HUES48 (cell line): ENCODE measurements around the gene IWS1.

Experiments used
- H3K27ac ChIP-seq: one replicate; pipeline ENCODE4 v1.7.0; 2013; ENCODE audit warnings: low read depth, low read length, inconsistent platforms
- H3K27me3 ChIP-seq: 2 replicates; pipeline ENCODE4 v1.6.1; 2013; ENCODE audit warnings: mild to moderate bottlenecking, low read length; ENCODE audit not compliant: control insufficient read depth, insufficient read depth
- H3K36me3 ChIP-seq: 2 replicates; pipeline ENCODE4 v1.6.1; 2013; ENCODE audit warnings: low read length; ENCODE audit not compliant: control insufficient read depth, insufficient read depth
- H3K4me1 ChIP-seq: 2 replicates; pipeline ENCODE4 v1.6.1; 2013; ENCODE audit warnings: mild to moderate bottlenecking, low read length; ENCODE audit not compliant: control insufficient read depth, insufficient read depth
- H3K4me3 ChIP-seq: 2 replicates; pipeline ENCODE4 v1.5.1; 2013; ENCODE audit warnings: mild to moderate bottlenecking, low read depth, low read length
- H3K9ac ChIP-seq: 2 replicates; pipeline ENCODE4 v1.6.1; 2013; ENCODE audit warnings: mild to moderate bottlenecking, low read depth, low read length, moderate library complexity
- H3K9me3 ChIP-seq: 2 replicates; pipeline ENCODE4 v1.6.1; 2013; ENCODE audit warnings: low read length; ENCODE audit not compliant: control insufficient read depth, insufficient read depth

The IWS1 gene

DNA sequence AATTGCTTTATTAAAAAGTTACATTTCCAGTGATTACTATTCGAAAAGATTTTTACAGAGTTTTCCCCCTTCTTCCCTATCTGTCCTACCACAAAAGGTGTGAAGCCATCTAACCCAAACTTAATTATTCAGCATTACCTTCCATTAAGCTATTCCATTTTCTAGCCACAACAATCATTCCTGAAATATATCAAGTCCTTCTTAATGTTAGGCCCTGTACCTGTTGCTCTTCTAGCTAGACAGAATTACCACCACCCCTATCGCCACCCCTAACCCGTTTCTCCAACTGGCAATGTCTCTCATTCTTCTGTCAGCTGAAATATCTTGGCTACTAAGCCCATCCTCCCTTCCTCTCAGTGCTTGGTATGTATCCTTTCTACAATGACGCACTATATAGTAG is 13.9 kb downstream of the IWS1 start:
- Histone ChIP-seq H3K27me3 (no peaks in the 10 kb centered on the region), H3K4me1 (peaks cover 28% of the 10 kb centered on the region), H3K9me3 (no peaks in the 10 kb centered on the region), H3K9ac (no peak overlapping the region), H3K36me3 (peaks cover 61% of the 10 kb centered on the region), H3K4me3 (no peak overlapping the region), H3K27ac (no peak overlapping the region)

DNA sequence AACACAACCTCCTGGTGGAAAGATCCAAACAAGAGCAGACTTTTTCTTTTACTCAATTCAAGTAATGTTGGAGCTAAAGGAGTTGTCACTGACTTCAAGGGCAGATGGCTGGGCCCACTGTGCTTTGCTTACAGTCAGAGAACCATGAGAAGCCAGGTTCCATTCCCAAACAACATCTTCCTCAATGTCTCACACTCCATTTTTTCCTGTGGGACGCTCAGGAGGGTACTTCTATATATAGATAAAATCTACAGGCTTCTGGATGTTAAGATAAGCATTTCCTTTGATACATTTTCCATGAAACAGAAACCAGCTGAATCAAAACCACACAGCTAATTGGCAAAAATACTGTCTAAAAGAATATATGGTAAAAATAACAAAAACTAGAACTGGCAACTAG is 14.4 kb downstream of the IWS1 start:
- H3K9me3 ChIP-seq = no peaks in the 10 kb centered on the region
- peaks cover 28% of the 10 kb centered on the region for H3K4me1 ChIP-seq
- no peaks in the 10 kb centered on the region for H3K27me3 ChIP-seq
- peaks cover 56% of the 10 kb centered on the region for H3K36me3 ChIP-seq
- H3K4me3 ChIP-seq = no peak overlapping the region
- H3K9ac ChIP-seq = no peak overlapping the region
- H3K27ac ChIP-seq = no peak overlapping the region

DNA sequence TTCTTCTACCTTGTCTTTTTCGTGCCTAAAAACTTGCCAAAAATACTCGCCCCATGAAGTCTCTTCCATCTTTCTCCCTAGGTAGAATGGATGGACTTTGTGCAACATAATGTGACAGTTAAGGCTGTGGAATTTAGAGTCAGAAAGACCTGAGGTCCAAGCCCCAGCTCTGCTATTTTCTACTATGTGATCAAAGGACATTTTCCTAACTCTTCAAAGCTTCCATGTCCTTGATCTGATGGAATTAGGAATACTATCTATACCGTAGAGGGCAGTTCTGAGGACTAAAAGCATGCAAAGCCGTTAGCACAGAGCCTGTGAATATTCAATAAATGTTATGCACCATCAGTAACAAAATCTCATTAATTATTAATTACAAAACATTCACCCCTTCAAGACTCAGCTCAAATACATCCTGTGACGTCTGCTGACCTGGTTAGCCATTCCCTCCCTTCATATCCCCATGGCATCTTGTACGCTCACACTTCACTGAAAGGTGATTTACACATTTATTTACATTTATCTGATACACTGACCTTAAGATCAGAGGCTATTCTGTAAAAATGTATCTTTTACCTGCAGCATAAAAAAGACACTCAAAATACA is 15.1 kb downstream of the IWS1 start:
- Histone ChIP-seq H3K27me3 (no peaks in the 10 kb centered on the region), H3K4me1 (peaks cover 23% of the 10 kb centered on the region), H3K36me3 (peaks cover 55% of the 10 kb centered on the region), H3K27ac (no peak overlapping the region), H3K9me3 (no peaks in the 10 kb centered on the region), H3K9ac (no peak overlapping the region), H3K4me3 (no peak overlapping the region)

DNA sequence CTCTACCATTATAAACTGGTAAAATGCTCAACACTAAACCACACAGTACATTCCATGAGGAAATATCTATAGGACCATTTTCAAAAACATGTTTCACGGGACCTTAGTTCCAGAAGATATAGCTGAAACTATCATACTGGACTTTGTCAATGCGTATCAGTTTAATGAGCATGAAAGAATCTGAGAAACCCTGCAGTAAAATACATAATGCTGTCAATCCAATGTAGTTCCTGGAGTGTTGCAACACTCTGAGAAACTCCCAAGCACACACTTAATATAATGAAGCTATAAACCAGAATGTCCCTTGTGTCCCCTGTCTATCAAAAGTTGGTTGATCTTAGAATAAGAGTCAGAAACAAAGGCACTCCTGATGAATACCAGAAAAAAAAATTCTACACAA is 16.2 kb downstream of the IWS1 start:
- H3K36me3 ChIP-seq = peaks cover 52% of the 10 kb centered on the region
- no peak overlapping the region for H3K4me3 ChIP-seq
- H3K4me1 ChIP-seq = peaks cover 12% of the 10 kb centered on the region
- H3K27ac ChIP-seq = no peak overlapping the region
- no peak overlapping the region for H3K9ac ChIP-seq
- no peaks in the 10 kb centered on the region for H3K9me3 ChIP-seq
- H3K27me3 ChIP-seq = no peaks in the 10 kb centered on the region

DNA sequence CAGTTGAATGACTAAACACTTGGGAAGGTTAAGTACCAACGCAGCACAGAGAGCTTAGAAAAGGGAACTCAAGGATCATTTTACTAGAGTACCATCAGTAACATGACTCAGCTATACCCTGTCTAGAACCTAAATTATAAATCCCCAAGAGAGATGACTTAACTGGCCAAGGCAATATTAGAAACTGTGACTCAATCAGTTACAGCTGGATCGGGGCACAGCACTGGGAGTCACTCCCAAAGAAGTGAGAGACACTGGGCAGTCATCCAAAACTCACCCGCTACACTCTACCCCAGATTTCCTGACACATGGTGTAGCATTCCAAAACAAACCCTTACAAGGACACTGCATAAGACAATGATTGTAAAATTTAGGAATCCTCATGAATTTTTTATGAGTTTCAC is 17.7 kb downstream of the IWS1 start:
- no peak overlapping the region for H3K27ac ChIP-seq
- H3K9me3 ChIP-seq = no peaks in the 10 kb centered on the region
- H3K4me3 ChIP-seq = no peak overlapping the region
- no peak overlapping the region for H3K9ac ChIP-seq
- H3K36me3 ChIP-seq = peaks cover 53% of the 10 kb centered on the region
- H3K27me3 ChIP-seq = no peaks in the 10 kb centered on the region
- H3K4me1 ChIP-seq = no peaks in the 10 kb centered on the region

DNA sequence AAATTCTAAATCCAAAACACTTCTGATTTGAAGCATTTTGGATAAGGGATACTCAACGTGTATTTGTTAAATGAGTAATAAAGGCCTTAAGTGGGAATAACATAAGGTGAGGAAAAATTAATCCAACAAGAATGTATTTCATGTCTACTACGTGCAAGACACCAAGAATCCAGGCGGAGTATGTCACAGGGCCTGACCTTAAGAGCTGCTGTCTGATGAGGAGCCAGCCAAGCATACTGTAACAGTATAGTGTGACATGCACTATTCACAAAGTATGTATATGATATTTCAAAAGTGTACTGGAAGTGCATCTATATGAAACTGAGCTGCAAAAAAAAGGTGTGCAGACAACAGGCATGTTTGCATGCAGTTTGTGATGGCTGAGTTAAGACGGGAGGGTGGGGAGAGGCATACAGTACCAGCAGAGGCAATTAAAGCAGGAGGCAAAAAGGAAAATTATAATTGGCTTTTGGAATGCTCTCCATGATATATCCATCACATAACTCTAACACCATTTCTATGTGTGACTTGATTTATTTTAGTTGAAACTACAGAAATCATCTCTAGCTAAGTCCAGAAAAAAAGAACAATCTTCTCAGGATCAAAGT is 18.2 kb downstream of the IWS1 start:
- H3K36me3 ChIP-seq = peaks cover 56% of the 10 kb centered on the region
- no peak overlapping the region for H3K4me3 ChIP-seq
- H3K4me1 ChIP-seq = no peaks in the 10 kb centered on the region
- H3K27ac ChIP-seq = no peak overlapping the region
- H3K27me3 ChIP-seq = no peaks in the 10 kb centered on the region
- H3K9me3 ChIP-seq = no peaks in the 10 kb centered on the region
- no peak overlapping the region for H3K9ac ChIP-seq

DNA sequence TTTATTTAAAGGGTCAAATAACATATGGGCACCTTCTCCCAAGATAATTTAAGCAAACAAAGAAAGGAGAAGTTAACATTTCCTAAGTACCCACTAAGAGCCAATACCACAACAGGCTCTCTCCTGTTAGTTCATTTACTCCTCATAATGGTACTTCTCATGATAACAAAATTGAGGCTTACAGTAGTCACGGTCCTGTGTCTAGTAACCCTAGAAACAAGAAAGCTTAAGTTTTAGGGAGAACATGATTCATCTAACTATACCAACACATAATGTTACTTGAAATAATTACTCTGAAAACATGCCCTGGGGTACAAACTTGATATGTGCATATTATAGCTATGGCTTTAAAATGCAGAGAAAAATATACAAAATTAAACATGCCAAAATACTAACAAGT is 19.8 kb downstream of the IWS1 start:
- Histone ChIP-seq H3K9ac (no peak overlapping the region), H3K4me3 (no peak overlapping the region), H3K9me3 (no peaks in the 10 kb centered on the region), H3K36me3 (peaks cover 64% of the 10 kb centered on the region), H3K27me3 (no peaks in the 10 kb centered on the region), H3K4me1 (no peaks in the 10 kb centered on the region), H3K27ac (no peak overlapping the region)

DNA sequence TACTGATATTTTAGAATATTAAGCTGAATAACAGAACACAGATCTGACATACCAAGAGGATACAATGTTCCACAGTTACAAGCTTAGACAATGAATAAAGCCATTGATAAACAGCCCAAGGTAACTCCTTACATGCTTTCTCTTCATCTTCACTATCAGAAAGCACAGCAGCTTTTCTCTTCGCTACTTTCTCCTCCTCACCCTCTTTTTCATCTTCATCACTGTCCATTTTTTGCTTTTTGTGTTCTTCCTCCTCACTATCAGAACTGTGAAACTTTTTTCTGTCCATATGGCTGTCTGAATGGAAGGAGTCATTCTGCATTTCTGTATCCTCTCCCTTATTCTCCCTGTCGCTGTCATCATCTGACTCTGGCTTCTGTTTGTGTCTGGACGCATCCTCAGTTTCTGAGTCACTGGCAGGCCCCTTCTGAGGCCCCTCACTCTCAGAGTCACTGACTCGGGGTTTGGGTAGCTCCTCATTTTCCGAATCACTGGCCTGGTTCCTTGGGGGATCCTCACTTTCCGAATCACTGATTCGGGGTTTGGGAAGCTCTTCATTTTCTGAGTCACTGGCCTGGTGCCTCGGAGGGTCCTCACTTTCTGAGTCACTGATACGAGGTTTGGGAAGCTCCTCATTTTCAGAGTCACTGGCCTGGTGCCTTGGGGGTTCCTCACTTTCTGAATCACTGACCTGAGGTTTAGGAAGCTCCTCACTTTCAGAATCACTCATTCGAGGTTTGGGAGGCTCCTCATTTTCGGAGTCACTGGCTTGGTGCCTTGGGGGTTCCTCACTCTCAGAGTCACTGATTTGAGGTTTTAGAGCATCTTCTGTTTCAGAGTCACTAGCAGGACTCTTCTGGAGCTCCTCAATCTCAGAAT is 21.5 kb downstream of the IWS1 start:
- Histone ChIP-seq H3K4me1 (no peaks in the 10 kb centered on the region), H3K4me3 (no peak overlapping the region), H3K9me3 (no peaks in the 10 kb centered on the region), H3K27me3 (no peaks in the 10 kb centered on the region), H3K27ac (no peak overlapping the region), H3K9ac (no peak overlapping the region), H3K36me3 (peaks cover 72% of the 10 kb centered on the region)

DNA sequence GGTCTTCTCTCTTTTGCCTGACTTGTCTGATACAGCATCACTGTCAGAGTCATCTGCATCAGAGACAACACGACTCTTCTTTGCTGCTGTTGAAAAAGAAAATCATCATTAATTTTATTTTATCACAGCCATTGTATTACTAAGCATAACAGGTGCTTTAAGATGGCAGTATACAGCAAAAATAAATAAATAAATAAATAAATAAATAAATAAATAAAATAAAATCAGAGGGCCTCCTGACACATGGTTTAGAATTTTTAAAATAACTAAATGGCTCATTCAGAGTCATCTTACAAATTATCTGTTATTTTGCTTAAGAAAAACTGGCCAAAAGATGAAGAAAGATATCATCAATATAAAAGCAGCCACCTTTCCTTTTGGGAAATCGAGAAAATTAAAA is 22.8 kb downstream of the IWS1 start:
- Histone ChIP-seq H3K36me3 (peaks cover 83% of the 10 kb centered on the region), H3K27me3 (no peaks in the 10 kb centered on the region), H3K4me3 (no peak overlapping the region), H3K4me1 (no peaks in the 10 kb centered on the region), H3K27ac (no peak overlapping the region), H3K9ac (no peak overlapping the region), H3K9me3 (no peaks in the 10 kb centered on the region)

DNA sequence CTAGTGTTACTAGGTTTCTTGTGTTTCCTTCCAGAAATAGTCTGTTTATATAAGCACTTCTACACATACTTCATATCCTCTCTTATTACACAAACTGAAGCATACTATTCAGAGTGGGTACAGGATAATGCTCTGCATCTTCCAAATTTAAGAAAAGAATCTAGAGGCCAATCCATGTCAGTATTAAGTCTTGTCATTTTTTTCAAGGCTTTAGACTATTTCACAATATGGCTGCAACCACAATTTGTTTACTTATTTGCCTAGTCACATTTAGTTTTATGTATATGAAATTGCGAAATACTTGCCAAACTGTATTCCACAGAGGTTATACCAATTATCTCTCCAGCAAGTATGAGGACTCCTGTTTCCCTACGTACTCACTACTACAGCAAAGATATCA is 27.9 kb downstream of the IWS1 start:
- no peak overlapping the region for H3K4me3 ChIP-seq
- H3K4me1 ChIP-seq = no peaks in the 10 kb centered on the region
- H3K27me3 ChIP-seq = no peaks in the 10 kb centered on the region
- H3K27ac ChIP-seq = no peak overlapping the region
- H3K9ac ChIP-seq = no peak overlapping the region
- H3K36me3 ChIP-seq = peaks cover 98% of the 10 kb centered on the region
- no peaks in the 10 kb centered on the region for H3K9me3 ChIP-seq

DNA sequence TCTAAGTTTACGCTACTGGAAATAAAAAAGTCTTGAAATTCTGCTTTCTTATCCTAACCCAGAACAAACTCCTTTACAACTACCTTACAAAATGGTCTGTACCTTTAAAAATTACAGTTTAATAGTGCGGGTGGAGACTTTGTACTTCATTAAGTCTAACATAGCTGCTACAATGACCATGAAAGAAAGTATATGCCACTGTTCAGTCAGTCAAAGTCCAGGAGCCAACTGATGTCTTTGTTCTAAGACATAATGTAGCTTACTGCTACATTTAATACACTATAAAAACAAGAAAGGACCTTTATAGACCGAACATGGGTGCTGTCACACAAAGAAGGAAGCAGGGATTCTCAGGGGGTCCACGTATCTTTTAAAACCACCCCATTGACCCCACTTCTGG is 36.0 kb downstream of the IWS1 start:
- no peak overlapping the region for H3K9ac ChIP-seq
- H3K4me3 ChIP-seq = no peak overlapping the region
- H3K36me3 ChIP-seq = peaks cover 99% of the 10 kb centered on the region
- no peaks in the 10 kb centered on the region for H3K27me3 ChIP-seq
- no peaks in the 10 kb centered on the region for H3K9me3 ChIP-seq
- H3K27ac ChIP-seq = no peak overlapping the region
- no peaks in the 10 kb centered on the region for H3K4me1 ChIP-seq
